HepG2 (cell line): ENCODE measurements around the gene COL9A3. TPM values are rescaled to one million over a fixed set of nuclear protein-coding genes. Genes with fewer than 3 reads are reported as not detected.

ENCODE experiments used
- ATAC-seq: fragments of 200-7000 bp; cut with Tn5 transposase; 3 replicates; pipeline ENCODE4 v1.9.1; 2020; ENCODE audit warnings: mild to moderate bottlenecking, moderate library complexity
- BruUV-seq: library from RNA; stranded (reverse); fragments of 400-500 nt; replicated peaks from 2 replicates; lab custom pipeline; 2021; lab: Mats Ljungman, UMichigan
- CTCF ChIA-PET: fragments of 300-600 bp; formaldehyde crosslinking; extraction: SDS; loops from one replicate; lab custom pipeline; 2021; ENCODE audit warnings: low total read pairs, inconsistent platforms, low intra/inter-chr PET ratio; lab: Yijun Ruan, JAX
- POLR2A ChIA-PET: fragments of 350-600 bp; sonication (Branson Sonifier 250); formaldehyde crosslinking; loops from one replicate; lab custom pipeline; 2020; ENCODE audit warnings: antibody characterized with exemption, inconsistent platforms; lab: Yijun Ruan, JAX
- DNase-seq: peaks from one replicate; pipeline ENCODE4 v3.0.0-alpha.2; 2015; ENCODE audit warnings: low spot score
- FAIRE-seq: peaks from 3 replicates; lab custom pipeline; 2011; peaks lifted over from hg19 to GRCh38; lab: Jason Lieb, UNC
- H2AFZ ChIP-seq: one replicate; pipeline ENCODE4 v1.6.1; 2011; ENCODE audit warnings: low read length, inconsistent platforms
- H3K27ac ChIP-seq: fragments of 300-600 bp; 3 replicates; pipeline ENCODE4 v1.8.0; 2011; ENCODE audit warnings: mixed run types, mild to moderate bottlenecking, mixed read lengths, low read length, inconsistent platforms; ENCODE audit not compliant: insufficient read depth; ENCODE audit errors: extremely low read length
- H3K27me3 ChIP-seq, 2 experiments: fragments of 200-600 bp in 1 of 2; 2 replicates in 1 of 2; 3 replicates in 1 of 2; pipeline versions ENCODE4 v1.6.0 to v1.8.0; 2011; ENCODE audit warnings: low read length in 2 of 2, mild to moderate bottlenecking in 2 of 2, moderate library complexity in 2 of 2, inconsistent platforms in 1 of 2; ENCODE audit not compliant: insufficient read depth in 2 of 2, control insufficient read depth in 1 of 2
- H3K36me3 ChIP-seq, 2 experiments: fragments of 200-600 bp in 1 of 2; replicated peaks in 1 of 2; 2 replicates in 1 of 2; 3 replicates in 1 of 2; pipeline versions ENCODE4 v1.5.1 to v1.8.0; 2011; ENCODE audit warnings: low read length in 2 of 2, inconsistent platforms in 1 of 2; ENCODE audit not compliant: insufficient read depth in 2 of 2, control insufficient read depth in 1 of 2
- H3K4me1 ChIP-seq: 2 replicates; pipeline ENCODE4 v1.5.1; 2012; ENCODE audit warnings: low read length, inconsistent platforms; ENCODE audit not compliant: insufficient read depth
- H3K4me2 ChIP-seq: 2 replicates; pipeline ENCODE4 v1.6.0; 2011; ENCODE audit warnings: low read depth, low read length, inconsistent platforms
- H3K4me3 ChIP-seq, 3 experiments: fragments of 200-600 bp in 1 of 3; sonication (generic), shearing (Covaris generic) in 1 of 3; replicated peaks in 1 of 3; 2 replicates each; pipeline ENCODE4 v1.5.1; 2011 to 2016; ENCODE audit warnings: low read length in 3 of 3, inconsistent platforms in 2 of 3, low read depth in 2 of 3, mild to moderate bottlenecking in 2 of 3, control low read depth in 1 of 3, mixed read lengths in 1 of 3; ENCODE audit not compliant: insufficient read depth in 1 of 3
- H3K79me2 ChIP-seq: one replicate; pipeline ENCODE4 v1.6.1; 2011; ENCODE audit warnings: low read length, inconsistent platforms; ENCODE audit not compliant: insufficient read depth
- H3K9ac ChIP-seq: 2 replicates; pipeline ENCODE4 v1.6.0; 2011; ENCODE audit warnings: mild to moderate bottlenecking, low read depth, low read length, inconsistent platforms; ENCODE audit not compliant: insufficient read depth
- H3K9me3 ChIP-seq: 2 replicates; pipeline ENCODE4 v1.5.1; 2012; ENCODE audit warnings: mild to moderate bottlenecking, low read length
- H4K20me1 ChIP-seq: 2 replicates; pipeline ENCODE4 v1.6.0; 2011; ENCODE audit warnings: inconsistent platforms, mild to moderate bottlenecking, low read length, moderate library complexity; ENCODE audit not compliant: insufficient read depth
- CHCHD3 ChIP-seq: sonication (generic); formaldehyde crosslinking; IDR thresholded peaks from 2 replicates; pipeline ENCODE4 v1.8.0; 2022; ENCODE audit warnings: mild to moderate bottlenecking, missing genetic modification reagents, moderate library complexity
- MAF1 ChIP-seq: sonication (generic); formaldehyde crosslinking; IDR thresholded peaks from 2 replicates; pipeline ENCODE4 v1.5.0; 2020; ENCODE audit warnings: missing genetic modification reagents, borderline replicate concordance
- SOX13 ChIP-seq, 3 experiments: fragments of 450-650 bp in 1 of 3; sonication (generic) in 1 of 3; formaldehyde crosslinking in 1 of 3; IDR thresholded peaks in 2 of 3; conservative IDR thresholded peaks in 1 of 3; 2 replicates each; pipeline versions ENCODE4 v1.5.0 to v1.6.1; 2016 to 2020; ENCODE audit warnings: antibody characterized with exemption in 1 of 3, mild to moderate bottlenecking in 1 of 3, missing compliant biosample characterization in 1 of 3, missing genetic modification reagents in 1 of 3, moderate library complexity in 1 of 3
- SP140L ChIP-seq: sonication (generic); formaldehyde crosslinking; IDR thresholded peaks from 2 replicates; pipeline ENCODE4 v1.4.0; 2020; ENCODE audit warnings: missing genetic modification reagents, borderline replicate concordance
- ZNF205 ChIP-seq: IDR thresholded peaks from 2 replicates; pipeline ENCODE4 v1.6.1; 2018; ENCODE audit warnings: missing biosample characterization, missing genetic modification reagents
- ZNF224 ChIP-seq: sonication (generic); formaldehyde crosslinking; IDR thresholded peaks from 2 replicates; pipeline ENCODE4 v1.5.0; 2020; ENCODE audit warnings: mild to moderate bottlenecking, missing genetic modification reagents
- ZNF354B ChIP-seq: sonication (generic); formaldehyde crosslinking; IDR thresholded peaks from 2 replicates; pipeline ENCODE4 v1.8.0; 2022; ENCODE audit warnings: mild to moderate bottlenecking, missing genetic modification reagents
- ZNF740 ChIP-seq: sonication (generic); formaldehyde crosslinking; IDR thresholded peaks from 2 replicates; pipeline ENCODE4 v1.4.0; 2020; ENCODE audit warnings: missing genetic modification reagents
- WGBS: methylation state at CpG from one replicate; pipeline ENCODE4 v1.1.6; 2017; ENCODE audit warnings: low lambda C conversion rate; 5-methylcytosine and 5-hydroxymethylcytosine counted together
- in situ Hi-C: cut with HindIII; loops from 2 replicates; pipeline ENCODE4 v1.10.0; 2017; ENCODE audit warnings: low pct_unique_long_range_greater_than_20kb; ENCODE audit not compliant: extremely low pct_ligation_motif_present
- intact Hi-C: fragments of 100-400 bp; cut with micrococcal nuclease; formaldehyde crosslinking; loops from one replicate; pipeline ENCODE4 v1.10.0; 2022; ENCODE audit not compliant: unreplicated experiment
- polyA plus RNA-seq, 8 experiments: library from polyadenylated mRNA; depleted of rRNA in 3 of 8; stranded (reverse) in 7 of 8; unstranded in 1 of 8; fragments of >200 nt; fragmentation: Illumina TruSeq in 4 of 8; extraction: Trizol in 4 of 8; gene quantifications; 2 replicates each; pipeline versions ENCODE4 v1.2.1 to v1.2.3, GENCODE V29; 2011 to 2016; ENCODE audit warnings: low read depth in 4 of 8, missing spikeins in 1 of 8, mixed read lengths in 1 of 8; ENCODE audit not compliant: insufficient read depth in 1 of 8
- total RNA-seq, 5 experiments: library from RNA; depleted of rRNA; stranded (reverse); fragments of >200 nt; fragmentation: Illumina TruSeq; extraction: Trizol; gene quantifications; 2 replicates each; pipeline ENCODE4 v1.2.3, GENCODE V29; 2016; ENCODE audit warnings: low read depth in 1 of 5

Gene COL9A3
- total and polyA plus RNA-seq, 2 of the 13 experiments (the other 11 are each of a cell fraction or from before 2014, with no cell fraction given), result 155 to 204 TPM

- in situ Hi-C loops (loop anchor here (10.0 kb wide), 1 partner anchor 85 kb away; no protein-coding TSS in a partner anchor), intact Hi-C loops (no loop called here)
- Histone ChIP-seq H4K20me1 (peaks cover 3% of the 10 kb centered on the region; the same call in 1 of the 2 replicates), H3K9me3 (no peaks in the 10 kb centered on the region), H3K27ac (no peak overlapping the region), H3K4me2 (no peak overlapping the region), H3K4me3 (no peak overlapping the region), H3K9ac (no peak overlapping the region), H3K4me1 (no peaks in the 10 kb centered on the region), H2AFZ (no peak overlapping the region), H3K36me3 (no peaks in the 10 kb centered on the region), H3K27me3 (peaks cover 61 to 98% of the 10 kb centered on the region in 2 experiments), H3K79me2 (no peaks in the 10 kb centered on the region)
- DNase-seq (no peak), FAIRE-seq (no peak), ATAC-seq (no peak; the same call in 2 of the 3 replicates)
- ChIA-PET POLR2A (no interaction called here), CTCF (no interaction called here)
- BruUV-seq, result no TSS peak
- WGBS, result 25% methylated on average over 11 of the region's 16 CpGs
- TF ChIP-seq CHCHD3, result peak; percentile 42; the same call in 1 of the 2 replicates
- TF ChIP-seq ZNF354B (CRISPR knock-in tag), result no peak
- TF ChIP-seq MAF1 (CRISPR knock-in tag), result no peak
- TF ChIP-seq ZNF740 (CRISPR knock-in tag), result no peak
- TF ChIP-seq SP140L (CRISPR knock-in tag), result no peak
- TF ChIP-seq ZNF205 (CRISPR knock-in tag), result no peak
- no peak for TF ChIP-seq SOX13 (IDR thresholded peaks at IDR 0.05)
- TF ChIP-seq SOX13 (CRISPR knock-in tag; conservative IDR thresholded peaks at IDR 0.05 in 1 of 2, IDR thresholded peaks at IDR 0.05 in 1 of 2), result no peak
- TF ChIP-seq ZNF224 (CRISPR knock-in tag), result no peak
These were observed 47.3 kb upstream of the COL9A3 start for GRCh38 chr20:62769346-62770071.
